Astrocyte (in vitro differentiated cells and primary cell): Measurements from ENCODE around the gene ZCCHC10. TPM values are rescaled to one million over a fixed set of nuclear protein-coding genes. Genes with fewer than 3 reads are reported as not detected.

Source experiments
- DNase-seq: peaks from one replicate; pipeline ENCODE4 v3.0.0-alpha.2; 2010; ENCODE audit warnings: low read depth
- FAIRE-seq: peaks from 2 replicates; lab custom pipeline; 2011; peaks lifted over from hg19 to GRCh38; lab: Jason Lieb, UNC
- H2AFZ ChIP-seq: 2 replicates; pipeline ENCODE4 v1.6.0; 2012; ENCODE audit warnings: low read depth, low read length, inconsistent platforms
- H3K27ac ChIP-seq: 2 replicates; pipeline ENCODE4 v1.5.1; 2011; ENCODE audit warnings: low read depth, low read length, inconsistent platforms
- H3K27me3 ChIP-seq: 2 replicates; pipeline ENCODE4 v1.6.0; 2011; ENCODE audit warnings: low read length, inconsistent platforms; ENCODE audit not compliant: insufficient read depth
- H3K36me3 ChIP-seq: 2 replicates; pipeline ENCODE4 v1.5.1; 2011; ENCODE audit warnings: low read length, inconsistent platforms; ENCODE audit not compliant: insufficient read depth
- H3K4me1 ChIP-seq: 2 replicates; pipeline ENCODE4 v1.5.1; 2011; ENCODE audit warnings: low read length, inconsistent platforms; ENCODE audit not compliant: insufficient read depth
- H3K4me2 ChIP-seq: 2 replicates; pipeline ENCODE4 v1.6.0; 2012; ENCODE audit warnings: low read length, inconsistent platforms
- H3K4me3 ChIP-seq: 2 replicates; pipeline ENCODE4 v1.5.1; 2011; ENCODE audit warnings: low read depth, mild to moderate bottlenecking, low read length, inconsistent platforms; ENCODE audit not compliant: insufficient read depth
- H3K79me2 ChIP-seq: 2 replicates; pipeline ENCODE4 v1.6.0; 2012; ENCODE audit warnings: mild to moderate bottlenecking, low read length, inconsistent platforms; ENCODE audit not compliant: insufficient read depth
- H3K9ac ChIP-seq: 2 replicates; pipeline ENCODE4 v1.6.0; 2012; ENCODE audit warnings: mild to moderate bottlenecking, low read length, inconsistent platforms
- H3K9me3 ChIP-seq: 2 replicates; pipeline ENCODE4 v1.5.1; 2012; ENCODE audit warnings: low read depth, mild to moderate bottlenecking, low read length, inconsistent platforms; ENCODE audit not compliant: insufficient read depth
- H4K20me1 ChIP-seq: 2 replicates; pipeline ENCODE4 v1.6.0; 2012; ENCODE audit warnings: low read length, inconsistent platforms; ENCODE audit not compliant: insufficient read depth
- H3K27ac Mint-ChIP-seq: one replicate; pipeline ENCODE4 v1.8.0; 2021; ENCODE audit warnings: mild to moderate bottlenecking, mixed read lengths; ENCODE audit not compliant: unreplicated experiment
- H3K27me3 Mint-ChIP-seq: one replicate; pipeline ENCODE4 v1.8.0; 2021; ENCODE audit warnings: low read depth, mixed read lengths; ENCODE audit not compliant: unreplicated experiment
- H3K36me3 Mint-ChIP-seq: one replicate; pipeline ENCODE4 v1.8.0; 2021; ENCODE audit warnings: low read depth, mixed read lengths; ENCODE audit not compliant: unreplicated experiment
- H3K4me1 Mint-ChIP-seq: one replicate; pipeline ENCODE4 v1.8.0; 2021; ENCODE audit warnings: low read depth, mixed read lengths; ENCODE audit not compliant: unreplicated experiment
- H3K4me3 Mint-ChIP-seq: one replicate; pipeline ENCODE4 v1.8.0; 2021; ENCODE audit warnings: mild to moderate bottlenecking, moderate library complexity, mixed read lengths; ENCODE audit not compliant: unreplicated experiment
- H3K9me3 Mint-ChIP-seq: one replicate; pipeline ENCODE4 v1.8.0; 2021; ENCODE audit warnings: mild to moderate bottlenecking, mixed read lengths; ENCODE audit not compliant: unreplicated experiment
- EZH2 ChIP-seq: IDR thresholded peaks from 2 replicates; pipeline ENCODE4 v1.6.1; 2012; ENCODE audit warnings: mild to moderate bottlenecking, low read length, inconsistent platforms; ENCODE audit not compliant: insufficient read depth
- total RNA-seq: library from RNA; stranded (reverse); gene quantifications from 2 replicates; pipeline ENCODE4 v1.2.1, GENCODE V29; 2021
- TF ChIP-seq, protein P1 (sequence below): IDR thresholded peaks from 2 replicates; pipeline ENCODE4 v1.5.1; 2011; ENCODE audit warnings: low read depth, mild to moderate bottlenecking, inconsistent platforms, low read length, moderate library complexity; ENCODE audit not compliant: insufficient read depth

ZCCHC10 gene
- total RNA-seq, 1 donor from 2014 or later, result 29.1 TPM

DNA sequence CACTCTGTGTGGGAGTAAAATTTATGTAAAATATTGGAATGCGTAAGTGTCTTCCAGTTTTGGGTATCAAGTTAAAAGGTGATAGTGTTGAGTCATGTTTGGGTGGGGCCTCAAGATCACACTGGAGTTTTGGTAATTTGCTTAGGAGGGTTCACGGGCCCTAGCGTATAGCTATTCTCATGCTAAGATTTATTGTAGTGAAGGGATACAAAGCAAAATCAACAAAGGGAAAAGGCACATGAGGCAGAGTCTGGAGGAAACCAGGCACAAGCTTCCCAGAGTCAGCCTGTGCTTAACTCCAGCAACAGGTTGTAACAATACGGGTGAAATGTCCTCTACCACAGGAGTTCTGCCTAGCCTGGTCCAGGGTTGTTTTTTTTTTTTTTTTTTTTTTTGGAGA, 45.7 kb upstream of the ZCCHC10 start:
- no peak overlapping the region for H3K4me2 ChIP-seq
- Mint-ChIP-seq H3K9me3 (no peaks in the 10 kb centered on the region), H3K27me3 (no peaks in the 10 kb centered on the region), H3K4me3 (no peak overlapping the region), H3K36me3 (peaks cover 26% of the 10 kb centered on the region), H3K4me1 (no peaks in the 10 kb centered on the region), H3K27ac (no peak overlapping the region)
- H3K27me3 ChIP-seq, result no peaks in the 10 kb centered on the region
- TF ChIP-seq, protein P1, sequence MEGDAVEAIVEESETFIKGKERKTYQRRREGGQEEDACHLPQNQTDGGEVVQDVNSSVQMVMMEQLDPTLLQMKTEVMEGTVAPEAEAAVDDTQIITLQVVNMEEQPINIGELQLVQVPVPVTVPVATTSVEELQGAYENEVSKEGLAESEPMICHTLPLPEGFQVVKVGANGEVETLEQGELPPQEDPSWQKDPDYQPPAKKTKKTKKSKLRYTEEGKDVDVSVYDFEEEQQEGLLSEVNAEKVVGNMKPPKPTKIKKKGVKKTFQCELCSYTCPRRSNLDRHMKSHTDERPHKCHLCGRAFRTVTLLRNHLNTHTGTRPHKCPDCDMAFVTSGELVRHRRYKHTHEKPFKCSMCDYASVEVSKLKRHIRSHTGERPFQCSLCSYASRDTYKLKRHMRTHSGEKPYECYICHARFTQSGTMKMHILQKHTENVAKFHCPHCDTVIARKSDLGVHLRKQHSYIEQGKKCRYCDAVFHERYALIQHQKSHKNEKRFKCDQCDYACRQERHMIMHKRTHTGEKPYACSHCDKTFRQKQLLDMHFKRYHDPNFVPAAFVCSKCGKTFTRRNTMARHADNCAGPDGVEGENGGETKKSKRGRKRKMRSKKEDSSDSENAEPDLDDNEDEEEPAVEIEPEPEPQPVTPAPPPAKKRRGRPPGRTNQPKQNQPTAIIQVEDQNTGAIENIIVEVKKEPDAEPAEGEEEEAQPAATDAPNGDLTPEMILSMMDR, result no peak
- TF ChIP-seq EZH2, result no peak
- no peak overlapping the region for H3K9ac ChIP-seq
- H3K4me3 ChIP-seq, result no peak overlapping the region
- DNase-seq, result no peak
- H3K4me1 ChIP-seq, result no peaks in the 10 kb centered on the region
- no peaks in the 10 kb centered on the region for H3K9me3 ChIP-seq
- FAIRE-seq, result no peak
- H3K27ac ChIP-seq, result no peak overlapping the region
- H4K20me1 ChIP-seq, result peaks cover 54% of the 10 kb centered on the region
- peaks cover 93% of the 10 kb centered on the region for H3K79me2 ChIP-seq
- no peak overlapping the region for H2AFZ ChIP-seq
- H3K36me3 ChIP-seq, result peaks cover 36% of the 10 kb centered on the region

DNA sequence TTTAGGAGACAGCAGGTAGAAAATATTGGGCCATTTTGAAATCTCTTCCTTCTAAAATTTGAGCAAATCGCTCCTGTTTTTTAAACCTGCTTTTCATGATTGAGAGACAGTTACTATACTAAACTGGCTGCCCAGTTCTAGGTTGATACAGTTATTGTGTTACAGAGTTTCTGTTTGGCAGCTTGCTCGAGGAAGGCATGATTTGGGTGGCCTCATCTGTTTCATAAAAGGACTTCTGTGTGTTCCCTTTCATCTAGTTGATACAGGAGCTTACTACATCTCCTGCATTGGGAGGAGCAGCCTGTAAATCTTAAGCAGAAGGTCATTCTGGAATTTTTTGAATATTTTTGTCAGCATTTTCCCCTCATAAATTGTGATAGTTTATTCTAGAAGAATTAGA, 39.7 kb upstream of the ZCCHC10 start:
- Histone ChIP-seq H3K79me2 (peaks cover 98% of the 10 kb centered on the region), H3K4me3 (no peak overlapping the region), H3K27me3 (no peaks in the 10 kb centered on the region), H3K9me3 (no peaks in the 10 kb centered on the region), H4K20me1 (peaks cover 77% of the 10 kb centered on the region), H3K9ac (no peak overlapping the region), H2AFZ (no peak overlapping the region), H3K27ac (no peak overlapping the region), H3K4me2 (no peak overlapping the region), H3K36me3 (peaks cover 28% of the 10 kb centered on the region), H3K4me1 (no peaks in the 10 kb centered on the region)
- no peak overlapping the region for H3K4me3 Mint-ChIP-seq
- TF ChIP-seq EZH2, result no peak
- H3K27ac Mint-ChIP-seq, result no peak overlapping the region
- DNase-seq (no peak), FAIRE-seq (no peak)
- peaks cover 14% of the 10 kb centered on the region for H3K36me3 Mint-ChIP-seq
- H3K9me3 Mint-ChIP-seq, result no peaks in the 10 kb centered on the region
- H3K27me3 Mint-ChIP-seq, result no peaks in the 10 kb centered on the region
- H3K4me1 Mint-ChIP-seq, result peaks cover 6% of the 10 kb centered on the region

DNA sequence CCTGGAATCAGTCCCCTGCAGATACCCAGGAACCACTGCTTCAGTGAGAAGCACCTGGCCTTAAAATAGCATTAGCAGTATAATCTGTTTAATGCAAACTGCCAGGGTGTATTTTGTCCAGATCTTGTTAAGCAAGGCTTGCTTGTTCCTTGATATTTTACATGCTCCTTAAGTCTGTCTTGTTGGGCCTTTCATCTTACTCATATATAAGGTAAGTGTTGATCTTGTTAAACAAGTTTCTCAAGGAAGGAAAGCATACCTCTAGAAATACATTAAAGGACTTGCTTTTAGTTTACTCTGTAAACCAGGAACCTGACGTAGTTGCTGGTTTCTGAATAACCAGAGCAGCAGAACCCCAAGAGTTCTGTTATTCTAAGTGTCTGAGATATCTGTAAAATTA, 39.1 kb upstream of the ZCCHC10 start:
- FAIRE-seq, result no peak
- peaks cover 83% of the 10 kb centered on the region for H4K20me1 ChIP-seq
- H3K36me3 Mint-ChIP-seq, result peaks cover 12% of the 10 kb centered on the region

More for the DNA sequence above, 39.1 kb upstream of the ZCCHC10 start:
- no peaks in the 10 kb centered on the region for H3K27me3 Mint-ChIP-seq
- Histone ChIP-seq H3K9me3 (no peaks in the 10 kb centered on the region), H3K36me3 (peaks cover 24% of the 10 kb centered on the region), H3K27ac (no peak overlapping the region), H3K4me2 (no peak overlapping the region), H3K9ac (no peak overlapping the region), H3K4me3 (no peak overlapping the region), H2AFZ (no peak overlapping the region), H3K79me2 (peaks cover 99% of the 10 kb centered on the region), H3K27me3 (no peaks in the 10 kb centered on the region), H3K4me1 (no peaks in the 10 kb centered on the region)
- DNase-seq, result no peak
- no peaks in the 10 kb centered on the region for H3K9me3 Mint-ChIP-seq
- peaks cover 6% of the 10 kb centered on the region for H3K4me1 Mint-ChIP-seq
- TF ChIP-seq, protein P1, result no peak
- no peak for TF ChIP-seq EZH2
- H3K4me3 Mint-ChIP-seq, result no peak overlapping the region
- no peak overlapping the region for H3K27ac Mint-ChIP-seq
